GM19238 (cell line): ENCODE measurements around the gene CCNB1IP1.
"Not testable (repeated sequence)": the region's sequence is repeated elsewhere in the genome, so short reads cannot be mapped to it uniquely, and the experiment has no call there.

Source experiments
- DNase-seq: peaks from one replicate; pipeline ENCODE4 v3.0.0; 2011; ENCODE audit warnings: low spot score; ENCODE audit not compliant: insufficient read length

Gene CCNB1IP1

DNA sequence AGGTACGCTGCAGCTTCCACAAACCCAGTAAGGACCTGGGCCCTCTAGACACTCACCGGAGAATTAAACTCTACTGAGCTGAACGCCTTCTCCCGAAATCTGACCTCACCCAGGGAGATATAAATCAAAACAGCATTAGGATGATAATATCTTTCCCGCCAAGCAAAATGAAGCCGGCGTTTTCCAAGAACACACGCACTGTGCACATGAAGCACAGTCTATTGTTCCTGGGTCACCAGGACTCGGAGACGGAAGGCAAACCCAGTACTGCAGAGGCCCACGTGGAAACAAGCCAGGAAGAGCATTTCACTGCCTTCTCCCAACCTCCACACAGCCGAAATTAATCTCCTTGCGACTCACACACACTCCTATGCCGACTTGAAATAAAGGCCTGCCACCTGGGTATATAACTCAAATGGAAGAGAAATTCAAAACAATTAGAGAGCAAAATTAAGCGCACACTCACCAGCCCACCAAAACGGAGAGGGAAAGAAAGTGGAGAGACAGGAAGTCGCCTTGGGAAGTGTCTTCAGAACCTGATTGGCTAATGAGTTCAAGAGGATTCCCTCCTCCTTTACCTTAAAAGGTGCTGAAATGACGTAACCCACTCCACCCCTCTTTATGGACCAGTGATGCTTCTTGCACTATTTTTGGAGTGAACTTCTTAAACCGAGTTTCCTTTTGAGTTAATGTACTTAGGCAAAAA is at the start of gene CCNB1IP1:
CCNB1IP1 (minus strand) TSS at position 492 of the 706 bp plus-strand sequence. CDS start 16,756 bp downstream, outside the sequence.
- peak; percentile 42 for DNase-seq

- no peak for DNase-seq
Measured at GRCh38 chr14:20382526-20382925, 49.4 kb upstream of the CCNB1IP1 start.

GRCh38 chr14:20381341-20381740 is 48.3 kb upstream of the CCNB1IP1 start:
- DNase-seq, result no peak

DNA sequence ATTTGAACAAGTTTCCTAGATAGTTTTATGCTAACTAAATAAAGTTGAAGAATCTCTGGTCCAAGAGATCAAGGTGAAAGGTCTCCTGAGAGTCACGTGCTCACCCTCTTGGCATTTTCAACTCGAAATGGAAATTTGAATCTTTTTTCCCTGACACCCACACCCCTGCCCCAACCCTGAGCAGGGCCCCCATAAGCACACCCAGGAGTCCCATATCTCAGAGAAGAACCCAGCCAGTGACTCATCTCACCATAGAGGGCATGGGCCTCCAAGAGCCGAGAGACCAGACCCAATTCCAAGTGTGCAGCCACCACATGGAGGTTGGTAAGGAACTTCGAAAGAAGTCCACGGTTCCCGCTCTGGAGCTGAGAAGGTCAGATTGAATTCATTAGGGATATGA is 47.6 kb upstream of the CCNB1IP1 start:
- DNase-seq, result no peak

DNA sequence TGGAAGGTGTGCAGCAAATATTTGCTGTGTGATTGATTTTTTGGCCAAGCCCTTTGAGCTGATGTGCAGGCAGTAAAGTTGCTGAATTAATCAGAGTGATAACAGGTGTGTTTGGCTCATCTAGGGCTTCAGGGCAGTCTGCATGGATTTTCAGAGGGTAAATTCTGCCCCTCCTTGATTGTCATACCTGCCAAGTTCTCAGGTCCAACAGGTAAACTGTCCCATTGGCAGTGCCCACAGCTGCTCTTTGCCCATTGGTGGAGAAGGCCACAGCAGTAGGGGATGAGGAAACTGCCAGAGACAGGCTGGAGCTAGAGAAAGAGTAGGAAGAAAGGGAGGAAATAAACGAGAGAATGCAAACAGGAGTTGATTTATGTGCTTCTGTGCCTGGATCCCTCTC is 46.7 kb upstream of the CCNB1IP1 start:
- no peak for DNase-seq

DNA sequence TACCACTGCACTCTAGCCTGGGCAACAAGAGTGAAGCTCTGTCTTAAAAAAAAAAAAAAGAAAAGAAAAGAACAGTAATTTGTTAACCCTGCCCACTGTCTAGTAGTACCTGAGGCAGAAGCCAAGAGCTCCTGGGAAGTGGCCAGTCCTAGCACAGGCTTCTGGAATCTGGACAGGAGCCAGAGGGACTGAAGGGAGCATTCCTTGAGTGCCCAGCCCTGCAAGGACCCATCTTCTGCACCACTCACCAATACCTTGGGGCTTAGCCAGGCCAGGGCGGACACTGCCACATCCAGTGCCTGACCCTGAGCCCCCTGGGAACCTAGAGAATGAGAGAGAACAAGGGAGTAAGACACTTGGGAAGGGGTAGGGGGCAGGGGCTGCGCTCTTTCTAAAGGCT is 44.1 kb upstream of the CCNB1IP1 start:
- no peak for DNase-seq

DNA sequence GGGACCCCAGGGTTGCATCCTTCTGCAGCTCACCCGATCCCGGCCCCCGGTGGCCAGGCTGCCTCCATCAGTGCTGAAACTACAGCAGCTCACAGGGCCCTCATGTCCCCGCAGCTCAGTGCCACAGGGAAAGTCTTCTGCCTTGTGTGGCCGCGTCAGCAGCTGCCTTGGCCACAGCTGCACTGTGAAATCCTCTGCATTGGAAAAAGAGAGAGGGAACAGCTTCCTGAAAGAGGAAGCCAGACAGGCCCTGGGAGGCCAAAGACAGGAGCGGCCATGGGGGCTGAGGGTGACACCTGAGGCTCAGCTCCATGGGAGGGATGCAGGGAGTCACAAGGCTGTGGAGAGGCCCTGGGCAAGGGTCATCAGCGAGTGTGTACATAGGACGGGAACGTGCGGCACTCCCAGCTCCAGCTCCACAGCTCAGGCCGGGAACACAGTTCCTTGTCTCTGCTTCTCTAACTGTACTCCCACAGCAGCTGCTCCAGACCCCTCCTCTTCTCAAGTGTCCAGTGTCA is 43.1 kb upstream of the CCNB1IP1 start:
- no peak for DNase-seq

DNA sequence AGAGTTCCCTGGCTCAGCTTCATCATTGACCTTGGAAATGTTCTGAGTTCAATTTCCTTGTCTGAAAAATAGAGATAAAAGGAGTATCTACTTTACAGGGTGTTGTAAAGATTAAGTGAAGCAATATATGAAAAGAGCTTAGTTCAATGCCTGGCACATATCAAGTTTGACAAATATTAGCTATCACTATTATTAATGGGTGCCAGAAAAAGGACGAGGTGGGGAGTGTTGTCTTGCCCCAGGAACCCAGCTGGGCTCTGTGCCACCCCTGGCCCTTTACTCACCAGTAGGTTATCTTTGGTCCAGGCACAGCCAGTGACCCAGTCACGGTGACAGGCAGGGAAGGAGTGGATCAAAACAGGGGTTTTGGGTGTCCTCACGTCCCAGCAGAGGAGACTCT is 42.4 kb upstream of the CCNB1IP1 start:
- DNase-seq, result no peak

DNA sequence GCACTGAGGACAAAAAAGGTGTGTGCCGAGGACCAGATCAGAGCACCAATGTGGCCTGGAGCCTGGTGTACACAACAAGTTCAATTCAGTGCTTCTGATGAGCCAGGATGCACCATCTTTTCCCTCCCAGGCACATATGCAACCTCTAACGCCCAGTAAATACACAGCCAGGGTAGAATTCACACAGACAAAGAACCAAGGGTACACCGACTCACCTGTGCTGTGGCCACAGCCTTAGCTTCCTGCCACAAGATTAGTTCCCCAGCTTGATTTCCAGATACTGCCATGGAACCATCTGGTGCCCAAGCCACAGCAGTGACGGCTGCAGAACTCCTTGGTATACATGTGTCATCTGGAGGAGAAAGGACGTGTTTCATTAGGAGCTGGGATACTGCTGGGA is 39.7 kb upstream of the CCNB1IP1 start:
- DNase-seq, result no peak

GRCh38 chr14:20365928-20366327 is 32.8 kb upstream of the CCNB1IP1 start:
- DNase-seq, result no peak

DNA sequence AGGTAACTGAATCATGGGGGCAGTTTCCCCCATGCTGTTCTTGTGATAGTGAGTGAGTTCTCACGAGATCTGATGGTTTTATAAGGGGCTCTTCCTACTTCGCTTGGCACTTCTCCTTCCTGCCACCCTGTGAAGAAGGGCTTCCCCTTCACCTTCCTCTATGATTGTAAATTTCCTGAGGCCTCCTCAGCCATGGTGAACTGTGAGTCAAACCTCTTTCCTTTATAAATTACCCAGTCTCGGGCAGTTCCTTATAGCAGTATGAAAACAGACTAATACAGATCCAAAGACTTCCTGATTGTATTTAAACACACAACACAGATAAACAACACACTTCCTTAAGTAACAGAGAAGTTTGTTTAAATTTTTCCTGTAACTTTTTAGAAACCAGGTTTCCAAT is 25.4 kb upstream of the CCNB1IP1 start:
- not testable (repeated sequence) for DNase-seq

- DNase-seq, result no peak
Measured at GRCh38 chr14:20356422-20356821, 23.3 kb upstream of the CCNB1IP1 start.

DNA sequence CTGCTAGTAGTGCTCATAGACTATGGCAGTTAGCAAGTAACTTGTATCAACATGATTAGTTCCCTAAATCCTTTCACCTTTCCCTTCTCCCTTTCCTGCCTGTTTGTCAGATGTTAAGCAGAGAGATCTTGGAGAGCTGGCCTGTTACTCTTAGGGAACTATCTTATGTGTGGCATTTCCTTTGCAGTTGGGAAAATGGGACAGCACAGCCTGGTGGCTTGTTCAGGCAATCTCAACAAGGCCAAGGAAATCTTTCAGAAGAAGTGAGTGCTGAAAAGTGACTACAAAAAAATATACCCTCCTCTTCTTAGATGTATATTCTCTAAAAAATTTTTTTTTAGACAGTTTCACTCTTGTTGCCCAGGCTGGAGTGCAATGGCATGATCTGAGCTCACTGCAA is 17.8 kb upstream of the CCNB1IP1 start:
- DNase-seq, result no peak

- no peak for DNase-seq
Measured at GRCh38 chr14:20350282-20350681, 17.2 kb upstream of the CCNB1IP1 start.

DNA sequence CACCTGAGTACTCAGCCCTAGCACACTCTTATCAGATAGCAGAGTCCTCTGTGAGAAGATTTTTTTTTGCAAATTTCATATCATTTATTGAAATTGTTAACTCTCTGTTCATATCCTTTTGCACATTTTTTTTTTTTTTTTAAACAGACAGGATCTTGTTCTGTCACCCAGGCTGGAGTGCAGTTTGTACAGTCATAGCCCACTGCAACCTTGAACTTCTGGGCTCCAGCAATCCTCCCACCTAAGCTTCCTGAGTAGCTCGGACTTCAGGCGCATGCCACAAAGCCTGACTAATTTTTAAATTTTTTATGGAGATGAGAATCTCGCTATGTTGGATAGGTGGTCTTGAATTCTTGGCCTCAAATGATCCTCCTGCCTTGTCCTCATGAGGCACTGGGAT is 14.7 kb upstream of the CCNB1IP1 start:
- no peak for DNase-seq

DNA sequence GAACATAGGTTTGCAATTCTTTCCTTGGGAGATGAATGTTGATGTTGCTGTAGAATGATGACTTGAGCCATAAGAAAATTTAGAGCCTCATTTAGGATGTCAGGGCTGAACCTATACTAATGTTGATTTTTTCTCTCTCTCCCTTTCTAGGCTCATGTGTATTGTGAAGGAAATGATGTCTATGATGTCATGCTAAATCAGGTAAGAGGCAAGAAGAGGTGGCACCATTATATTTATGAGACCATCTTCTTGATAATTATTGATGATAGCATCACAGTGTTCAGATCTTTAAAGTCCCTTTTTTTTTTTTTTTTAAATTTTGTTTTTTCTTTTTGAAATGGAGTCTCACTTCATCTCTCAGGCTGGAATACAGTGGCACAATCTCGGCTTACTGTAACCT is 13.6 kb upstream of the CCNB1IP1 start:
- no peak for DNase-seq

GRCh38 chr14:20345366-20345765 is 12.3 kb upstream of the CCNB1IP1 start:
- no peak for DNase-seq

- DNase-seq, result no peak
Measured at GRCh38 chr14:20343862-20344220, 10.8 kb upstream of the CCNB1IP1 start.

DNA sequence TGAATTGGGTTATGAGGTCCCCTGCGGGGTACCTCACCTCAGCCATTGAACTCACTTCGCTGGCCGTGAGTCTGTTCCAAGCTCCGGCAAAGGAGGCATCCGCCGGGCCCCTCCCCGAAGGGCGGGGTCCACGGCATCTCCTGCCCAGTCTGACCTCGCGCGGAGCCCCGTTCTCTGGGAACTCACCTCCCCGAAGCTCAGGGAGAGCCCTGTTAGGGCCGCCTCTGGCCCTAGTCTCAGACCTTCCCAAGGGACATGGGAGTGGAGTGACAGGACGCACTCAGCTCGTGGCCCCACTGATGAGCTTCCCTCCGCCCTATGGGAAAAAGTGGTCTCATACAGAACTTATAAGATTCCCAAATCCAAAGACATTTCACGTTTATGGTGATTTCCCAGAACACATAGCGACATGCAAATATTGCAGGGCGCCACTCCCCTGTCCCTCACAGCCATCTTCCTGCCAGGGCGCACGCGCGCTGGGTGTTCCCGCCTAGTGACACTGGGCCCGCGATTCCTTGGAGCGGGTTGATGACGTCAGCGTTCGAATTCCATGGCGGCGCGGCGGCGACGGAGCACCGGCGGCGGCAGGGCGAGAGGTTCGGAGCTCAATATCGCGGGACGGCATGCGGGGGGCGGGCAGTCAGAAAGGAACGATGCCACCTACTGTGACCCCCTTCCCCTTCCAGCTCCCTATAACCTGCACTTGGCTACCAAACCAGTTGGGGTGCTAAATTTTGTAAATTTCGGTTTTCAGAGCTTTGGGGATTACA is 10.2 kb upstream of the CCNB1IP1 start, which contains the start of gene PARP2:
PARP2 (plus strand) TSS at position 544 of the 770 bp plus-strand sequence; CDS start at position 551, 7 bp downstream.
- DNase-seq, result peak; percentile 79

GRCh38 chr14:20341646-20342045 is 8.6 kb upstream of the CCNB1IP1 start:
- no peak for DNase-seq

DNA sequence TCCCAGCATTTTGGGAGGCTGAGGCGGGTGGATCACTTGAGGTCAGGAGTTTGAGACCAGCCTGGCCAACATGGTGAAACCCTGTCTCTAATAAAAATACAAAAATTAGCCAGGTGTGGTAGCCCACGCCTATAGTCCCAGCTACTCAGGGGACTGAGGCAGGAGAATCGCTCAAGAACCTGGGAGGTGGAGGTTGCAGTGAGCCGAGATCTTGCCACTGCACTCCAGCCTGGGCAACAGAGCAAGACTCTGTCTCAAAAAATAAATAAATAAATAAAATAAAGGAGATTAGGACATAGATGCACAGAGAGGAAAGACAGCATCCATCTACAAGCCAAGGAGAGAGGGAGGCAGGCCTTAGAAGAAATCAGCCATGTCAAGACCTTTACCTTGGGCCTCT is 8.0 kb upstream of the CCNB1IP1 start:
- DNase-seq, result not testable (repeated sequence)

- no peak for DNase-seq
Measured at GRCh38 chr14:20334017-20334416, 938 bp upstream of the CCNB1IP1 start.

- no peak for DNase-seq
Measured at GRCh38 chr14:20333494-20333841, 389 bp upstream of the CCNB1IP1 start.
